ENCODE results near the gene MRPL16.
"Not testable (repeated sequence)": the region's sequence is repeated elsewhere in the genome, so short reads cannot be mapped to it uniquely, and the experiment has no call there.

- not testable (repeated sequence) for TF ChIP-seq CTCF (IDR thresholded peaks at IDR 0.05); ZFX (IDR thresholded peaks at IDR 0.05; ENCODE audit: borderline replicate concordance)
Measured at GRCh38 chr11:59851416-59851815, 40.8 kb upstream of the MRPL16 start.
